ENCODE data around the gene VPS51. TPM values are rescaled to one million over a fixed set of nuclear protein-coding genes. Genes with fewer than 3 reads are reported as not detected.

The VPS51 gene
- total RNA-seq, 2 experiments from 2014 or later = 94.3 to 123 TPM

DNA sequence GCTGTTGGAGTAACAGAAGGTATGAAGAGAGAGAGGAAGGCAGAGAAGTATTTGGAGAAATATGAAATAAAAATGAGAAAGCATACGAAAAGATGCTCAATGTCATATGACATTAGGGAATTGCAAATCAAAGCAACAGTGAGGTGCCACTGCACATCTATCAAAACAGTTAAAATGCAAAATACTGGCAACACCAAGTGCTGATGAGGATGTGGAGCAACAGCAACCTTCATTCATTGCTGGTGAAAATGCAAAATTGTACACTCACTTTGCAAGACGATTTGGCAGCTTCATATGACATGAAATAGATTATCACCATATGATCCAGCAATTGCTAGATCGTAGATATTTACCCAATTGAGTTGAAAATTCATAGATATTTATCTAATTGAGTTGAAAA is 64.6 kb downstream of the VPS51 start:
- ATAC-seq (no peak), DNase-seq (no peak)
- no peak overlapping the region for H3K27ac Mint-ChIP-seq
- no peaks in the 10 kb centered on the region for H3K9me3 Mint-ChIP-seq (ENCODE audit: low read depth)
- ChIA-PET CTCF (interaction anchor here (1.1 kb wide), 1 partner anchor 115 kb away, joined by 5 read pairs; no protein-coding TSS in a partner anchor), POLR2A (no interaction called here)
- no peaks in the 10 kb centered on the region for H3K4me1 Mint-ChIP-seq
- intact Hi-C loops (cut with DNase I, micrococcal nuclease) = no loop called here
- no peaks in the 10 kb centered on the region for H3K27me3 Mint-ChIP-seq
- no peak overlapping the region for H3K4me3 Mint-ChIP-seq
- H3K36me3 Mint-ChIP-seq (ENCODE audit: low read depth) = no peaks in the 10 kb centered on the region

Small RNA genes lying within 50 kb of the gene (microRNA-seq; reads per million reads assigned to microRNA genes)
- 1.1 reads per million for gene MIR6751 (ENCODE audit: borderline replicate concordance)

Other genes with a start within 250 kb of the VPS51 start
- 10 to 100 TPM; 71.0 to 73.6 TPM for gene EHD1, start 217.6 kb upstream of the VPS51 start, total RNA-seq
- gene ATG2A, start 179.0 kb upstream of the VPS51 start, total RNA-seq = 10 to 100 TPM; 15.8 to 16.7 TPM
- gene PPP2R5B, start 171.5 kb upstream of the VPS51 start, total RNA-seq = 10 to 100 TPM; 13.2 to 13.5 TPM
- gene GPHA2, start 160.3 kb upstream of the VPS51 start, total RNA-seq = under 1 TPM in 1 of 2 experiments, not detected in 1; 0.34 TPM
- 1 to 10 TPM; 1.2 to 1.6 TPM for gene MAJIN, start 124.1 kb upstream of the VPS51 start, total RNA-seq
- gene BATF2, start 99.2 kb upstream of the VPS51 start, total RNA-seq = not detected
- gene ARL2, start 82.1 kb upstream of the VPS51 start, total RNA-seq = 100 to 1,000 TPM in 1 of 2 experiments, 10 to 100 TPM in 1; 89.6 to 109 TPM
- gene SNX15, start 68.8 kb upstream of the VPS51 start, total RNA-seq = 10 to 100 TPM; 12.1 to 14.2 TPM
- gene SAC3D1, start 55.0 kb upstream of the VPS51 start, total RNA-seq = 10 to 100 TPM; 10.5 to 12.1 TPM
- 10 to 100 TPM; 11.7 to 13.6 TPM for gene NAALADL1, start 37.7 kb upstream of the VPS51 start, total RNA-seq
- gene CDCA5, start 12.2 kb upstream of the VPS51 start, total RNA-seq = 100 to 1,000 TPM; 111 to 119 TPM
- gene ZFPL1, start 12.0 kb upstream of the VPS51 start, total RNA-seq = 10 to 100 TPM; 24.2 to 31.8 TPM
- gene TM7SF2, start 15.7 kb downstream of the VPS51 start, total RNA-seq = 10 to 100 TPM; 17.4 to 18.1 TPM
- gene ZNHIT2, start 21.5 kb downstream of the VPS51 start, total RNA-seq = 1 to 10 TPM; 7.1 to 9.7 TPM
- 1,000 to 10,000 TPM; 1,125 to 1,182 TPM for gene FAU, start 25.9 kb downstream of the VPS51 start, total RNA-seq
- 10 to 100 TPM; 58.5 to 62.5 TPM for gene MRPL49, start 26.1 kb downstream of the VPS51 start, total RNA-seq
- 10 to 100 TPM; 24.3 to 31.1 TPM for gene SYVN1, start 38.3 kb downstream of the VPS51 start, total RNA-seq
- gene SPDYC, start 74.0 kb downstream of the VPS51 start, total RNA-seq = not detected
- 100 to 1,000 TPM; 103 to 125 TPM for gene CAPN1, start 85.7 kb downstream of the VPS51 start, total RNA-seq
- 10 to 100 TPM; 63.1 to 83.3 TPM for gene POLA2, start 165.7 kb downstream of the VPS51 start, total RNA-seq
- under 1 TPM; 0.91 to 0.93 TPM for gene CDC42EP2, start 218.7 kb downstream of the VPS51 start, total RNA-seq
- 10 to 100 TPM; 67.5 to 69.0 TPM for gene DPF2, start 237.6 kb downstream of the VPS51 start, total RNA-seq

All from activated CD4-positive, alpha-beta T cell treated with anti-CD3 and anti-CD28 coated beads for 36 hours (primary cell).